MM.1S (cell line): Measurements from ENCODE around the gene PRIMA1.

Experiments used
- DNase-seq: peaks from one replicate; pipeline ENCODE4 v3.0.0-alpha.2; 2015
- H2AFZ ChIP-seq: fragments of 300-600 bp; sonication (generic); 2 replicates; pipeline ENCODE4 v1.6.0; 2016; ENCODE audit warnings: antibody characterized with exemption, low read length
- H3F3A ChIP-seq: fragments of 300-600 bp; sonication (generic); 2 replicates; pipeline ENCODE4 v1.6.1; 2016; ENCODE audit warnings: mild to moderate bottlenecking, antibody characterized with exemption, low read length, moderate library complexity, mixed read lengths; ENCODE audit not compliant: insufficient read depth
- H3K27ac ChIP-seq: fragments of 300-600 bp; sonication (generic); 2 replicates; pipeline ENCODE4 v1.5.1; 2016; ENCODE audit warnings: mild to moderate bottlenecking, low read length
- H3K27me3 ChIP-seq: fragments of 300-600 bp; sonication (generic); replicated peaks from 2 replicates; pipeline ENCODE4 v1.6.0; 2016; ENCODE audit warnings: low read length; ENCODE audit not compliant: insufficient read depth
- H3K36me3 ChIP-seq: fragments of 300-600 bp; sonication (generic); replicated peaks from 2 replicates; pipeline ENCODE4 v1.6.1; 2016; ENCODE audit warnings: mild to moderate bottlenecking, low read length, mixed read lengths; ENCODE audit not compliant: insufficient read depth
- H3K4me1 ChIP-seq: fragments of 300-600 bp; sonication (generic); 2 replicates; pipeline ENCODE4 v1.6.1; 2016; ENCODE audit warnings: low read length, mixed read lengths
- H3K4me2 ChIP-seq: fragments of 300-600 bp; sonication (generic); 2 replicates; pipeline ENCODE4 v1.6.0; 2016; ENCODE audit warnings: low read depth, low read length
- H3K4me3 ChIP-seq: fragments of 300-600 bp; sonication (generic); 2 replicates; pipeline ENCODE4 v1.5.1; 2016; ENCODE audit warnings: low read length, mixed read lengths
- H3K79me2 ChIP-seq: fragments of 300-600 bp; sonication (generic); 2 replicates; pipeline ENCODE4 v1.6.1; 2016; ENCODE audit warnings: mixed run types, low read length, mixed read lengths
- H3K9ac ChIP-seq: fragments of 300-600 bp; sonication (generic); 2 replicates; pipeline ENCODE4 v1.6.1; 2016; ENCODE audit warnings: low read length, mixed read lengths
- H3K9me2 ChIP-seq: fragments of 300-600 bp; sonication (generic); replicated peaks from 2 replicates; pipeline ENCODE4 v1.6.1; 2016; ENCODE audit warnings: mild to moderate bottlenecking, low read length, mixed read lengths; ENCODE audit not compliant: insufficient read depth
- H3K9me3 ChIP-seq: fragments of 300-600 bp; sonication (generic); replicated peaks from 2 replicates; pipeline ENCODE4 v1.6.1; 2016; ENCODE audit warnings: mild to moderate bottlenecking, low read length, mixed read lengths; ENCODE audit not compliant: insufficient read depth
- H4K20me1 ChIP-seq: fragments of 300-600 bp; sonication (generic); 2 replicates; pipeline ENCODE4 v1.6.1; 2016; ENCODE audit warnings: mild to moderate bottlenecking, low read length, moderate library complexity, mixed read lengths; ENCODE audit not compliant: insufficient read depth
- CTCF ChIP-seq: fragments of 300-600 bp; sonication (generic); IDR thresholded peaks from 2 replicates; pipeline ENCODE4 v1.5.1; 2016; ENCODE audit warnings: antibody characterized with exemption, low read length, mixed read lengths
- EZH2 ChIP-seq: fragments of 300-600 bp; sonication (generic); optimal IDR thresholded peaks from 2 replicates; pipeline ENCODE3; 2017; ENCODE audit warnings: low read depth, mild to moderate bottlenecking, antibody characterized with exemption, low read length, mixed read lengths
- EZH2phosphoT487 ChIP-seq: fragments of 300-600 bp; sonication (generic); IDR thresholded peaks from 2 replicates; pipeline ENCODE4 v1.6.1; 2018; ENCODE audit warnings: antibody characterized with exemption, low read length

PRIMA1 gene

GRCh38 chr14:93727917-93728650, 60.2 kb downstream of the PRIMA1 start:
- Histone ChIP-seq H3K4me2 (no peak overlapping the region), H3K4me3 (no peak overlapping the region), H2AFZ (no peak overlapping the region), H3K9me2 (no peaks in the 10 kb centered on the region), H3K4me1 (no peaks in the 10 kb centered on the region), H3K27ac (no peak overlapping the region), H3K36me3 (no peaks in the 10 kb centered on the region), H4K20me1 (no peaks in the 10 kb centered on the region), H3K9ac (no peak overlapping the region), H3K9me3 (no peaks in the 10 kb centered on the region), H3K79me2 (no peaks in the 10 kb centered on the region), H3K27me3 (no peaks in the 10 kb centered on the region), H3F3A (no peaks in the 10 kb centered on the region)
- no peak for DNase-seq
- TF ChIP-seq EZH2phosphoT487 (no peak), CTCF (no peak), EZH2 (no peak)

- Histone ChIP-seq H3K27ac (no peak overlapping the region), H3K9me2 (no peaks in the 10 kb centered on the region), H3K4me3 (no peak overlapping the region), H3K9me3 (no peaks in the 10 kb centered on the region), H4K20me1 (no peaks in the 10 kb centered on the region), H2AFZ (no peak overlapping the region), H3K4me1 (no peaks in the 10 kb centered on the region), H3K36me3 (no peaks in the 10 kb centered on the region), H3F3A (no peaks in the 10 kb centered on the region), H3K9ac (no peak overlapping the region), H3K27me3 (no peaks in the 10 kb centered on the region), H3K4me2 (no peak overlapping the region), H3K79me2 (no peaks in the 10 kb centered on the region)
- TF ChIP-seq EZH2phosphoT487: no peak
- no peak for TF ChIP-seq CTCF
- TF ChIP-seq EZH2: no peak
- no peak for DNase-seq
Measured at GRCh38 chr14:93727039-93727740, 61.1 kb downstream of the PRIMA1 start.

- Histone ChIP-seq H3K79me2 (no peaks in the 10 kb centered on the region), H3K9me3 (no peaks in the 10 kb centered on the region), H3K27me3 (no peaks in the 10 kb centered on the region), H3K9ac (no peak overlapping the region), H3K9me2 (no peaks in the 10 kb centered on the region), H2AFZ (no peak overlapping the region), H3K27ac (no peak overlapping the region), H3K4me3 (no peak overlapping the region), H3F3A (no peaks in the 10 kb centered on the region), H3K4me2 (no peak overlapping the region), H3K4me1 (no peaks in the 10 kb centered on the region), H3K36me3 (no peaks in the 10 kb centered on the region), H4K20me1 (no peaks in the 10 kb centered on the region)
- no peak for DNase-seq
- TF ChIP-seq EZH2phosphoT487 (no peak), EZH2 (no peak), CTCF (no peak)
Measured at GRCh38 chr14:93725993-93726392, 62.3 kb downstream of the PRIMA1 start.
